Keratinocyte (primary cell): Measurements from ENCODE around the gene MAOA.

Source experiments
- EZH2 ChIP-seq: IDR thresholded peaks from one replicate; pipeline ENCODE4 v1.6.1; 2012; ENCODE audit warnings: inconsistent platforms, mild to moderate bottlenecking, low read length, moderate library complexity
- TF ChIP-seq, protein P1 (sequence below), 3 experiments: IDR thresholded peaks in 1 of 3; conservative IDR thresholded peaks in 1 of 3; optimal IDR thresholded peaks in 1 of 3; 2 replicates in 2 of 3; 3 replicates in 1 of 3; pipeline versions ENCODE3 to v1.5.1; 2011; ENCODE audit warnings: low read length in 3 of 3, mild to moderate bottlenecking in 3 of 3, moderate library complexity in 2 of 3, control low read depth in 1 of 3, inconsistent platforms in 1 of 3; ENCODE audit not compliant: insufficient read depth in 2 of 3; ENCODE audit errors: extremely low read depth in 1 of 3

DNA sequence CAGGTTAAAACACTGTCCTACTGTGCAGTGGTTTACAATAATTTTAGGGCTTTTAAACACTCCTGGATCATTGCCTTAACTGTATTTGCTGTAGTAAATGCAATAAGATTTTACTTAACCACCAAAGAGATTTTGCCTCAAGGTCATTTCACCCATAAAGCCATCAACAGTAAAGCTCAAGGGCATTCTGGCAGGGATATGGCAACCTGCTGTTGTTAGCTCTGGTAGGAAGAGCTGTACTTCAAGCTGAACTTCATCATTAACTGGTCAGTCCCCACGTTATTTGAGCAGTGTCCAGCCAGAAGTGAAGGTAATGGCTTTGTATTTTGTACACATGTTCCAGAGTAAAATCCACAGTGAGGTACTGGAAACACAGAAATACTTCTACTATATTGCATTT, 26.9 kb upstream of the MAOA start:
- TF ChIP-seq, protein P1, sequence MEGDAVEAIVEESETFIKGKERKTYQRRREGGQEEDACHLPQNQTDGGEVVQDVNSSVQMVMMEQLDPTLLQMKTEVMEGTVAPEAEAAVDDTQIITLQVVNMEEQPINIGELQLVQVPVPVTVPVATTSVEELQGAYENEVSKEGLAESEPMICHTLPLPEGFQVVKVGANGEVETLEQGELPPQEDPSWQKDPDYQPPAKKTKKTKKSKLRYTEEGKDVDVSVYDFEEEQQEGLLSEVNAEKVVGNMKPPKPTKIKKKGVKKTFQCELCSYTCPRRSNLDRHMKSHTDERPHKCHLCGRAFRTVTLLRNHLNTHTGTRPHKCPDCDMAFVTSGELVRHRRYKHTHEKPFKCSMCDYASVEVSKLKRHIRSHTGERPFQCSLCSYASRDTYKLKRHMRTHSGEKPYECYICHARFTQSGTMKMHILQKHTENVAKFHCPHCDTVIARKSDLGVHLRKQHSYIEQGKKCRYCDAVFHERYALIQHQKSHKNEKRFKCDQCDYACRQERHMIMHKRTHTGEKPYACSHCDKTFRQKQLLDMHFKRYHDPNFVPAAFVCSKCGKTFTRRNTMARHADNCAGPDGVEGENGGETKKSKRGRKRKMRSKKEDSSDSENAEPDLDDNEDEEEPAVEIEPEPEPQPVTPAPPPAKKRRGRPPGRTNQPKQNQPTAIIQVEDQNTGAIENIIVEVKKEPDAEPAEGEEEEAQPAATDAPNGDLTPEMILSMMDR (optimal IDR thresholded peaks at IDR 0.05 in 1 of 3, IDR thresholded peaks at IDR 0.05 in 1 of 3, conservative IDR thresholded peaks at IDR 0.05 in 1 of 3; ENCODE audit: extremely low read depth in 1 of 3, insufficient read depth in 2 of 3, low read length in 3 of 3): no peak
- TF ChIP-seq EZH2: no peak
